ENCODE measurements around the gene SVEP1. TPM values are rescaled to one million over a fixed set of nuclear protein-coding genes. Genes with fewer than 3 reads are reported as not detected.

Gene SVEP1
- total and polyA plus RNA-seq, 2 experiments from 2014 or later, result 0.18 to 0.63 TPM

GRCh38 chr9:110344821-110345220, 234.7 kb downstream of the SVEP1 start:
- Mint-ChIP-seq H3K27me3 (ENCODE audit: insufficient read depth, low read depth, poor library complexity) (no peaks in the 10 kb centered on the region), H3K36me3 (ENCODE audit: low read depth) (no peaks in the 10 kb centered on the region), H3K27ac (no peak overlapping the region), H3K9me3 (no peaks in the 10 kb centered on the region), H3K4me1 (no peaks in the 10 kb centered on the region), H3K4me3 (no peak overlapping the region)
- H3K9me2 ChIP-seq (ENCODE audit: insufficient read depth), result no peaks in the 10 kb centered on the region
- H3K4me2 ChIP-seq, result no peak overlapping the region
- no peak overlapping the region for H3K27ac ChIP-seq (ENCODE audit: low read depth)
- DNase-seq (ENCODE audit: low spot score) (no peak), ATAC-seq (no peak)
- H3F3A ChIP-seq (replicated peaks; ENCODE audit: low read depth), result no peaks in the 10 kb centered on the region
- H3K36me3 ChIP-seq (ENCODE audit: insufficient read depth), result no peaks in the 10 kb centered on the region
- H2AFZ ChIP-seq, result no peak overlapping the region
- no peaks in the 10 kb centered on the region for H3K27me3 ChIP-seq (ENCODE audit: insufficient read depth)
- TF ChIP-seq ZNF462 (CRISPR knock-in tag; IDR thresholded peaks at IDR 0.05) (no peak), POLR2AphosphoS5 (IDR thresholded peaks at IDR 0.05; ENCODE audit: low read depth) (no peak), CREB1 (CRISPR knock-in tag; IDR thresholded peaks at IDR 0.05; ENCODE audit: low read depth) (no peak), EZH2 (IDR thresholded peaks at IDR 0.05; ENCODE audit: low read depth, unreplicated experiment) (no peak), JUNB (IDR thresholded peaks at IDR 0.05; ENCODE audit: unreplicated experiment) (no peak), CTCF (conservative IDR thresholded peaks at IDR 0.05; ENCODE audit: low read depth in 2 of 2) (no peak), STAT1 (IDR thresholded peaks at IDR 0.05; ENCODE audit: unreplicated experiment) (no peak), NANOG (IDR thresholded peaks at IDR 0.05; ENCODE audit: borderline replicate concordance) (no peak), ETS1 (IDR thresholded peaks at IDR 0.05) (no peak), EZH2phosphoT487 (IDR thresholded peaks at IDR 0.05; ENCODE audit: unreplicated experiment) (no peak), REST (IDR thresholded peaks at IDR 0.05; ENCODE audit: unreplicated experiment) (no peak), ZNF331 (CRISPR knock-in tag; IDR thresholded peaks at IDR 0.05; ENCODE audit: low read depth) (no peak)
- H3K4me3 ChIP-seq, result no peak overlapping the region
- no peaks in the 10 kb centered on the region for H3K79me2 ChIP-seq (replicated peaks; ENCODE audit: insufficient read depth)
- H4K20me1 ChIP-seq (replicated peaks; ENCODE audit: insufficient read depth), result no peaks in the 10 kb centered on the region
- H3K4me1 ChIP-seq (ENCODE audit: insufficient read depth), result no peaks in the 10 kb centered on the region
